Daoy (cell line): ENCODE results near the gene FAM209A. TPM values are rescaled to one million over a fixed set of nuclear protein-coding genes. Genes with fewer than 3 reads are reported as not detected.
"Not testable (repeated sequence)": the region's sequence is repeated elsewhere in the genome, so short reads cannot be mapped to it uniquely, and the experiment has no call there.

ENCODE experiments used
- DNase-seq: peaks from one replicate; pipeline ENCODE4 v3.0.0-alpha.2; 2015; ENCODE audit warnings: low read depth
- total RNA-seq: library from RNA; depleted of rRNA; stranded (reverse); fragments of >200 nt; shearing (Covaris generic); gene quantifications from 2 replicates; pipeline ENCODE4 v1.2.3, GENCODE V29; 2014; rRNA removed

Gene FAM209A
- not detected in 2 replicates for total RNA-seq

DNA sequence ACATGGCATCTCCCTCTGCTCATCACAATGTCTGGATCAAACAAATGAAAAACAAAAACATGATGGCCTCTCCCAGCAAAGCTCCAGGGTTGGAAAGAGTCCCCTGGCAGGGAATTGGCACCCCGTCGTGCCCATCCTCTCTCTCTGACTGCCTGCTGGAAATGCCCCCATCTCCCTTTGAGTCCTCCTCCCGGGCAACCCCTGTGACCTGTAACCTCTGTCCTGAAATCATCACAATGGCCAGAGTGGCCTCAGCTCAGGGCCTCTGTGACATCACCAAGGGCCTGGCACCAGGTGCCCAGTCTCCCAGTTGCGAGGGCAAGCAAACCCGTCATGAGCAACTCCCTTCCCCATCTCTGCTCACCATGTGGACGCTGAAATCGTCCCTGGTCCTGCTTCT, at the start of gene FAM209A:
FAM209A (plus strand) TSS at position 301 of the 400 bp plus-strand sequence; CDS start at position 366, 65 bp downstream.
- DNase-seq = not testable (repeated sequence)

DNA sequence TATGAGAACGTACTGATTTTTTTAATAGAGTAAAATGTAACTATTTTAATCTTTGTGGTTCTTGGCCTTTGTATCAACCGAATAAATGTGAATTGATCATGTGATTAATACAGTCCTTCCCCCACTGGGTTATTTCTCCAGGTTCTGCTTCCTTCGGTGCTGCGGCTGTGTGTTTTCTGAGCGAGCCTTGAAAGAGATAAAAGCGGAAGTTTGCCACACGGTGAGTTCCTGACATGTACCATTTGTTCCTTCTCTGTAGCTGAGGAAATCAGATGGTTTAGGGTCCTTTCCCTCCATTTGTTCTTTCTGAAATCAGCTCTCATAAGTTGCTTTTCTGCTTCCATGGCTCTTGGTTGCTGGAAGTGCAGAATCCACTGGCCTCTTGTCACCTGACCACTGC, 40.6 kb upstream of the FAM209A start:
- no peak for DNase-seq

- DNase-seq = no peak
These were observed 37.3 kb upstream of the FAM209A start for GRCh38 chr20:56487216-56487615.

- DNase-seq = no peak
These were observed 36.0 kb upstream of the FAM209A start for GRCh38 chr20:56488566-56488965.

DNA sequence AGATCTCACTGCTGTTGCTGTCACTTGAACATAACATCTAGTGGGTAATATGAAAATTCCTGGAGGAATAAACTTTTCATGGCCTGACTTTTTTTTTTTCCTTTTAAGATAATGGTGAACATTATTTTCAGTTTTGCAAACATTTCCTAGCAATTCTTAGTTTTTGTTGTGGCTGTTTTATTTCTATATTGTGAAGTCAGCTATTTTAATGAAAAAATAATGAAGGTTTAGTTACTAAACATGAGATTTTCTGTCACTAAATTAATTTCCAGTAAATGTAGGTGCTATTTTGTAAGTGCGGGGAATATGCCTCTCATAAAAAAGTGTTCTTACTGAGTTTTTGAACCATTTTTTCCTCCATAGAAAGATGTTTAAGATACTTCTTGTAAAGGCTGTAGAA, 23.4 kb upstream of the FAM209A start:
- DNase-seq = no peak

DNA sequence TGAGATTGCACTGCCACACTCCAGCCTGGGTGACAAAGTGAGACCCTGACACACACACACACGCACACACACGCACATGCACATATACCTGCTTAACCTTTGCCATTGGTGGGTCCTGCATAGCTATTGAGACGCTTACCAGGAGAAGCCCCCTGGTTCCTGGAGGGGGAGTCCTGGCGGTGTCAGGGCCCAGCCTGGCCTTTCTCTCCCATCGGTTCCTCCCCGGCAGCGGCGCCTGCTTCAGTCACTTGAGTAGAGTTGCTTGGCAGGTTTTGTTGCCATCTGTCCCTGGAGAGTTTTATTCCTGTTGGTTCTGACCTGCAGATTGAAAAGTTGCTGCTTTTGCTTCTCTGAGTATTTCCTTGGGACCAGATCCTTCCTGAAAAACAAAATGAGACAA, 20.6 kb upstream of the FAM209A start:
- no peak for DNase-seq

GRCh38 chr20:56504373-56505005, 20.1 kb upstream of the FAM209A start:
- no peak for DNase-seq

- no peak for DNase-seq
These were observed 18.4 kb upstream of the FAM209A start for GRCh38 chr20:56506103-56506502.

- DNase-seq = no peak
These were observed 12.6 kb upstream of the FAM209A start for GRCh38 chr20:56511926-56512325.

DNA sequence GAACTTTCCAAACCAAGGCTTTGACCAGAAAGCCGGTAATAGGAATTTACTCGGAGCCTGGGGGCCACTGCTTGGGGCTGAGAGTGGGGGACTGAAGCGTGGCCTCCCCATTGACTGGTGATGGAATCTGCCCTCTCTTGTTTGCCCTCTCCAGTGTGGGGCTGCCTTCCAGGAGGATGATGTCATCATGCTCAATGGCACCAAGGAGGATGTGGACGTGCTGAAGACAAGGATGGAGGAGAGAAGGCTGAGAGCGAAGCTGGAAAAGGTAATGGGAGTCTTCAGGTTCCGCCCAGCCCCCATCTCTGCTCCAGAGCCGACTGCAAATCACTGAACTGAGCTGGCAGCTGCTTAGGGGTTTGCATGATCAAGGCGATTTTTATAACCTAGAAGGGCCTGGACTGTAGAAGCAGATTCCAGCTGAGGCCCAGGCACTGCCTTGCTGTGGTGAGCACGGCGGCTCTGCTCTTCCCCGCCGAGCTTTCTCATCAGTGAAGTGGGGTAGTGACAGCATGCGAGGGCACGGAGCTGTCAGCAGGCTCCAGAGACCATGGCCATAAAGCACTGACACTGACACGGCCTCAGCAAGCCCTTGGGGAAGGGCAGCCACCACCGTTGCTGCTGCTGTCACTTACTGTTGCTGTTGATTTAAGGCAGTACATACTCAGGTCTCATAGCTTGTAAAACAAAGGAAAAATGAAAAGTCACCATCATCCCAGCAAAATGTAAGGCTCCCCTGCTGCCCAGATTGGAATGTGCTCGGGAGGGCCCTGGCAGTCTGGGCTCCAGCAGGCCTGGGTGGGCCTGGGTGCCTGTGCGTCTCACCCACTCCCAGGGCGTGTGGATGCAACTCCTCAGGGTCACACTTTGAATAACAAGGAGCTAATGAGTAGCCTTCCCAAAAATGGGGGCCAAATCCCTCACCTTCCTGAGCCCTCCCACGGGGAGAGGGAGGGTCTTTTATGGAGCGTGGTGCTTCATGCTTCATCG, 11.1 kb upstream of the FAM209A start:
- no peak for DNase-seq

GRCh38 chr20:56516631-56517030, 7.9 kb upstream of the FAM209A start:
- no peak for DNase-seq

- no peak for DNase-seq
These were observed 7.3 kb upstream of the FAM209A start for GRCh38 chr20:56517211-56517610.

DNA sequence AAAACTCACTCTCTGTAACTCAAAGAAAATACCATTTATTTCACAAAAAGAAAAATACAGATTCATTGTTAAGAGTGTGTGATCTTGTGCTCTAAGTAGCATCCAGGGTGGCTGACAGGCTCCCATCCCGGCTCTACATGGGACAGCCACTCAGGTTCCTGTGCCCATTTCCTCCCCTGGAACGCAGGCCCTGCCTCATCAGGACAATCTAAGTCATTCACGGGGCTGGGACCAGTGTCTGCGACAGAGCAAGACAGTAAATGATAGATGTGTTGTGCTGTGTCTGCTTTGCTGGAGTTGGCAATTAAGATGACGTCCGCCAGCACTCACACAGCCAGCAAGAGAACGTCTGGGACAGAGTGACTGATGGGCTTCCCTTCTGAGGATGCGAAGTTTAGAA, 6.9 kb upstream of the FAM209A start:
- no peak for DNase-seq

DNA sequence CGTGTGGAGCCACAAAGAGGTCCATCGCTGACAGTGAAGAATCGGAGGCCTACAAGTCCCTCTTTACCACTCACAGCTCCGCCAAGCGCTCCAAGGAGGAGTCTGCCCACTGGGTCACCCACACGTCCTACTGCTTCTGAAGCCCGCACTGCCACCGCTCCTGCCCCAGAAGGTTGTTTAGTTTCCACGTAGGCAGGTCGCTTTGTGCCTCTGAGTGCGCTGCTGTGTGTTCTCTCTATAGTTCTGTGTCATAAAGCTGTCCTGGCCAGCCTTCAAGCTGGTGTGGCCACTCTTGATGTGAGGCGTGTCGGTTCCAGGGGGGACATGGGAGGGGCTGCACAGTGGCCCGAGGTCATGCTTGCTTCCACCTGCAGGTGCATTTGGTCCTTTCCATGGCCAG, 6.4 kb upstream of the FAM209A start:
- no peak for DNase-seq

- no peak for DNase-seq
These were observed 5.7 kb upstream of the FAM209A start for GRCh38 chr20:56518721-56519398.

DNA sequence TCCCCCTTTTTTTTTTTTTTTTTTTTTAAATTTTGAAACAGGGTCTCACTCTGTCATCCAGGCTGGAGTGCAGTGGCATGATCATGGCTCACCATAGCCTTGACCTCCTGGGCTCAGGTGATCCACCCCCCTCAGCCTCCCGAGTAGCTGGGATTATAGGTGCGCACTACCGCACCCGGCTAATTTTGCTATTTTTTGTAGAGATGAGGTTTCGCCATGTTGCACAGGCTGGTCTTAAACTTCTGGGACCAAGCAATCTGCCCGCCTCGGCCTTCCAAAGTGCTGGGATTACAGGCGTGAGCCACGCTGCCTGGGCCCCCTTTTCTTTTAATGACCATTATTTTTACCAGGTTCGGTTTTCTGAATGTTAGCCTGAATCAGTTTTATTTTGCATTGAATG, 5.0 kb upstream of the FAM209A start:
- DNase-seq = no peak

DNA sequence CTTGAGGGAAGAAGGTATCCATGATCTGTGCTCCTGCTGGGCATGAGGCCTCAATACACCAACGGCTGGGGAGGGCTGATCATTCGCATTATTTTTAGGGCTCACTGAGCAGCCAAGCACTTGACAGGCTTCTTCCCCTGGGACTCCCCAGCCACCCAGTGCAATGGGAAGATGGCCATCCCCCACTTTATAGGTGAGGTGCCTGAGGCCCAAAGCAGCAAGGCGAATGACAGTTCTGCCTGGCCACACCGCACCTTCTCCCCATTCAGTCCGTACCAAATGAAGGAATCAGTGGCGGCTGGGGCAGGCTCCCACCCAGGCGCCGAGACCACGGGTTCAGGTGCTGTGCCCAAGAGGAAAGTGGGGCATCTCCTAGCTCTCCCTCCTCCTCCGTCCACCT, 4.4 kb upstream of the FAM209A start:
- DNase-seq = no peak

DNA sequence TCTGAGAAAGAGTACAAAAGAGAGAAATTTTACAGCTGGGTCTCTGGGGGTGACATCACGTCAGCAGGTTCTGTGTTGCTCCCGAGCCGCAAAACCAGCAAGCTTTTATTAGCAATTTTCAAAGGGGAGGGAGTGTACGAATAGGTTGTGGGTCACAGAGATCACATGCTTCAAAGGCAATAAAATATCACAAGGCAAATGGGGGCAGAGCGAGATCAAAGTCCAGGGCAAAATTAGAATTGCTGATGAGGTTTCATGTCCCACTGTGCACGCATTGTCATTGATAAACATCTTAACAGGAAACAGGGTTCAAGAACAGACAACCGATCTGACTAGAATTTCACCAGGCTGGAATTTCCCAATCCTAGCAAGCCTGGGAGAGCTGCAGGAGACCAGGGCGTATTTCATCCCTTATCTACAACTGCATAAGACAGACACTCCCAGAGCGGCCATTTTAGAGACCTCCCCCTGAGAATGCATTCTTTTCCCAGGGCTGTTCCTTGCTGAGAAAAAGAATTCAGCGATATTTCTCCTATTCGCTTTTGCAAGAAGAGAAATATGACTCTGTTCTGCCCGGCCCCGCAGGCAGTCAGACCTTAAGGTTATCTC, 3.7 kb upstream of the FAM209A start:
- DNase-seq = not testable (repeated sequence)

DNA sequence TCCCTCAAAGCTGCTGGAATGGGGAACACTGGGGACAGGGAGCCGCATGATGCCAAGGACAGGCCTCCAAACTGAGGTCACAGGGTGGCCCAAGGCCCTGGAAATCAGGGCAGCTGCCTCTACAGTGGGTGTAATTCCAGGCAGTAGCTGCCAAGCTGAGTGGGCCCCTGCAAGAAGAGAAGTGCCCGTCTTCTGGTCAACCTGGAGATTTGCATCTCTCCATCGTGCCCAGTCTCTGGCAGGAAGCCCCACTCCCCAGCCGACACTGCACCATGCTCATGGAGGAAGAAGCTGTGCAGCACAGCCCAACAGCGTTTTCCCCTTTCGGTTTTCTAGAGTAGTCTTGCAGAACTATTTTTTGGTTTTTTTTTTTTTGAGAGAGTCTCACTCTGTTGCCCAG, 2.2 kb upstream of the FAM209A start:
- no peak for DNase-seq

DNA sequence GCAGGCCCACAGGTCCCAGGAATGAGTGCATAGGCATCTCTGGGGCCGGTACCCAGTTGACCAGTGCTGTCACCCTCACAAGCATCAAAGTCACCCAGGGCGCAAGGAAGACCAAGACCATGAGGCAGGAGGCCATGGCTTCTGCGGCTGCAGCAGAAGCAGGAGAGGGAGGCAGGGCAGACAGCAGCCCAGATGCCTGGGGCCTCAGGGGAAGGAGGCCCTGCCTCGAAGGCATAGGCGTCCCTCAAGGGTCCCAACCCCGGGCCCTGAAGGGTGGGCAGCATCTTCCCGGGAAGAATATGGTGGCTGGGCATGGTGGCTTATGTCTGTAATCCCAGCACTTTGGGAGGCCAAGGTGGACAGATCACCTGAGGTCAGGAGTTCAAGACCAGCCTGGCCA, 3.0 kb downstream of the FAM209A start:
- DNase-seq = no peak

DNA sequence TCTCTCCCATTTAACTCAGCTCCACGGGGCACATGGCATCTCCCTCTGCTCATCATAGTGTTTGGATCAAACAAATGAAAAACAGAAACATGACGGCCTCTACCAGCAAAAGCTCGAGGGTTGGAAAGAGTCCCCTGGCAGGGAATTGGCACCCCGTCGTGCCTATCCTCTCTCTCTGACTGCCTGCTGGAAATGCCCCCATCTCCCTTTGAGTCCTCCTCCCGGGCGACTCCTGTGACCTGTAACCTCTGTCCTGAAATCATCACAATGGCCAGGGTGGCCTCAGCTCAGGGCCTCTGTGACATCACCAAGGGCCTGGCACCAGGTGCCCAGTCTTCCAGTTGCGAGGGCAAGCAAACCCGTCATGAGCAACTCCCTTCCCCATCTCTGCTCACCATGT, 8.4 kb downstream of the FAM209A start, which contains the start of gene FAM209B:
FAM209B (plus strand) TSS at position 301 of the 400 bp plus-strand sequence; CDS start at position 397, 96 bp downstream.
- DNase-seq = not testable (repeated sequence)

GRCh38 chr20:56537997-56538396, 13.5 kb downstream of the FAM209A start:
- DNase-seq = no peak
